Erythroblast (primary cell): ENCODE measurements around the gene CRTC3.
"Not testable (repeated sequence)": the region's sequence is repeated elsewhere in the genome, so short reads cannot be mapped to it uniquely, and the experiment has no call there.

Experiments
- DNase-seq, 2 experiments: peaks; one replicate each; lab custom pipeline; 2025; lab: John Stamatoyannopoulos, UW
- GATA1 ChIP-seq: IDR thresholded peaks from 2 replicates; pipeline ENCODE4 v1.6.1; 2011; ENCODE audit warnings: low read depth, mild to moderate bottlenecking, control low read depth, low read length, moderate library complexity
- POLR2A ChIP-seq: IDR thresholded peaks from 2 replicates; pipeline ENCODE4 v1.6.1; 2011; ENCODE audit warnings: mild to moderate bottlenecking, low read length

Gene CRTC3

GRCh38 chr15:90677807-90678790 is 148.4 kb downstream of the CRTC3 start:
- no peak for TF ChIP-seq GATA1
- no peak for TF ChIP-seq POLR2A
- no peak for DNase-seq

- TF ChIP-seq GATA1, result no peak
- no peak for TF ChIP-seq POLR2A
- DNase-seq, result no peak
These were observed 150.2 kb downstream of the CRTC3 start for GRCh38 chr15:90679959-90680358.

GRCh38 chr15:90680371-90680935 is 150.7 kb downstream of the CRTC3 start:
- TF ChIP-seq GATA1, result no peak
- TF ChIP-seq POLR2A, result no peak
- no peak for DNase-seq

- TF ChIP-seq GATA1, result no peak
- no peak for TF ChIP-seq POLR2A
- DNase-seq, result no peak
These were observed 151.3 kb downstream of the CRTC3 start for GRCh38 chr15:90681056-90681455.

- DNase-seq, result no peak
- TF ChIP-seq POLR2A, result no peak
- TF ChIP-seq GATA1, result no peak
These were observed 151.8 kb downstream of the CRTC3 start for GRCh38 chr15:90681480-90681879.

GRCh38 chr15:90683371-90683770 is 153.6 kb downstream of the CRTC3 start:
- no peak for DNase-seq
- TF ChIP-seq POLR2A, result no peak
- TF ChIP-seq GATA1, result no peak

- TF ChIP-seq POLR2A (no peak), GATA1 (no peak)
- DNase-seq, result no peak
These were observed 154.2 kb downstream of the CRTC3 start for GRCh38 chr15:90683876-90684275.

GRCh38 chr15:90684281-90684680 is 154.6 kb downstream of the CRTC3 start:
- DNase-seq, result no peak
- TF ChIP-seq POLR2A (no peak), GATA1 (no peak)

- no peak for TF ChIP-seq POLR2A
- TF ChIP-seq GATA1, result no peak
- DNase-seq, result no peak
These were observed 156.1 kb downstream of the CRTC3 start for GRCh38 chr15:90685591-90686434.

GRCh38 chr15:90686435-90687218 is 156.9 kb downstream of the CRTC3 start:
- no peak for DNase-seq
- no peak for TF ChIP-seq GATA1
- TF ChIP-seq POLR2A, result no peak

- DNase-seq, result not testable (repeated sequence)
These were observed 159.7 kb downstream of the CRTC3 start for GRCh38 chr15:90689326-90689961.

- DNase-seq, result no peak
- TF ChIP-seq POLR2A, result no peak
- TF ChIP-seq GATA1, result no peak
These were observed 160.9 kb downstream of the CRTC3 start for GRCh38 chr15:90690585-90690984.

GRCh38 chr15:90691369-90691768 is 161.6 kb downstream of the CRTC3 start:
- no peak for DNase-seq
- TF ChIP-seq POLR2A, result no peak
- TF ChIP-seq GATA1, result no peak
